ENCODE results near the gene CACNA1C.

Gene CACNA1C

GRCh38 chr12:2352203-2352602 lies 299.4 kb downstream of the CACNA1C start:
- DNase-seq: no peak

- no peak for DNase-seq
Observed at GRCh38 chr12:2353281-2353680, 300.5 kb downstream of the CACNA1C start.

DNA sequence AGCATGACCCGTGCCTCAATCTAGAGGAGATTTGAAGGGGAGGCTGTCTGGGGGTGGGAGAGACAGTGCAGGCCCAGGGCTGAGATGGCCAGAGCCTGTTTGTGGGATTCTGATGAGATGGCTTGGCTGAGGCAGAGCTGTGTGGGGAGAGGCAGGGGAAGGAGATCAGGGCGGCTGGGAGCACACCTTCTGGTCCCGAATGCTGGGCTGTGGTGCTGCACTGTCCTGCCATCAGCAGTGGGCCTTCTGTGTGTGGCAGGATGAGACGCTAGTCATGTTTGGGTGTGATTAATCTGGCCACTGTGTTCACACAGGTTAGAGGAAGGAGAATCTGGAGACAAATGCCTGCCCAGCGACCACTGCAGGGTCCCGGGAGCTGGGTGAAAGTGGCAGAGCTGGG lies 300.9 kb downstream of the CACNA1C start:
- no peak for DNase-seq

- no peak for DNase-seq
Observed at GRCh38 chr12:2354151-2354991, 301.6 kb downstream of the CACNA1C start.

DNA sequence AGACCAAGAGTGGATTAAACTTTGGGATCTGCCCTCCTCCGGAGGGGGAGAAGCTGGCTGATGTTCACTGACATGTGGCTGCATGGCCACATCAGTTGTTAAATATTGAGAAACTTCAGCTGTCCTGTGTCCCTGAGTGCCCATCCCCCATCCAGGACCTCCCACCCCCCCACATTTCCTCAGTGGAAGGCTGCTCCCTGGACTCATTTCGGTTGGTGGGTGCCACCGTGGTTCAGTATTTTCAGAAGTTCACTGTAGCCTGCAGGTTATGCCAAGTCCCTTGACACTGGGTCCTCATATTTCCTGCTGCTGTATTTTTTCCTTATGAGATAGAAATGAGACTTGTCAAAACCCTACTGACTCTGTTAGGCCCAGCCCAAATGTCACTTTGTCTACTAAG lies 302.4 kb downstream of the CACNA1C start:
- DNase-seq: no peak

DNA sequence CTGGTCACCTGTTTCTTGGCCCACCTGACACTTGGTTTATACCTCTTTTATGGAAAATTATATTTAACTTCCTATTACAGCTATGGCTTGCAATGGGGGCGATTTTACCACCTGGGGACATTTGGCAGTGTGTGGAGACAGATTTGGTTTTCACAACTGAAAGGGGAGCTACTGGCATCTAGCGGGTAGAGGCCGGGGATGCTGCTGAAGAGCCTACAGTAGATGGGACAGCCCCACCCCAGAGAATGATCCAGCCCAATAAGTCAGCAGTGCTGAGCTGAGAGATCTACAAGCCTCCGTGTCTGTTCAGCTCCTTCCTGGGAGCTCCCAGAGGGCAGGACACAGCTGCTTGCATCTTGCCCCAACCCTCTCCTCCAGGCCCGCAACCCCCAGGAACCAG lies 302.8 kb downstream of the CACNA1C start:
- no peak for DNase-seq

DNA sequence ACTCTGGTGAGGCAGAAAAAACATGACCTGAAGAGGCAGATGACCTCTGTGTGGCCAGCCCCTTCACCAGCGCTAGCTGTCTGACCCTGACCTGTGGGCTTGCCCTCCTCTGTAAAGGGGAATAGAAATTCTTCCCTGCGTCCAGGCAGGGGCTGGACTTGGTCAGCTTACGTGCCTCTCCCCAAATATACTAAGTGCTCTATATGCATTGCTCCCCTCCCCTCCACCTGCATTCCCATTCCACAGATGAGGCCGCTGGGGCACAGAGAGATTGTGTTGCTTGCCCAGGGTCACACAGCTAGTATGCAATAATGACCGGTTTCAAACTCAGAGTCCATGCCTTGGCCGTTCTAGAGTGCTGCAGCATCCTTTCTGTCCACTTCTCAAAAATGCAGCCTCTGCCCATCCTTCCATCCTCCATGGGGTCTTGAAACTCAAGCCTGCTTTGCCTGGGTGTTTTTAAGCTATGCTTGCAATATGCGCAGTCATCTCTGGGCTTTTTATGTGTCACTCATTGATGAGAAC lies 303.9 kb downstream of the CACNA1C start:
- no peak for DNase-seq

- DNase-seq: no peak
Observed at GRCh38 chr12:2358986-2359658, 306.3 kb downstream of the CACNA1C start.

GRCh38 chr12:2359725-2360629 lies 307.2 kb downstream of the CACNA1C start:
- DNase-seq: no peak

DNA sequence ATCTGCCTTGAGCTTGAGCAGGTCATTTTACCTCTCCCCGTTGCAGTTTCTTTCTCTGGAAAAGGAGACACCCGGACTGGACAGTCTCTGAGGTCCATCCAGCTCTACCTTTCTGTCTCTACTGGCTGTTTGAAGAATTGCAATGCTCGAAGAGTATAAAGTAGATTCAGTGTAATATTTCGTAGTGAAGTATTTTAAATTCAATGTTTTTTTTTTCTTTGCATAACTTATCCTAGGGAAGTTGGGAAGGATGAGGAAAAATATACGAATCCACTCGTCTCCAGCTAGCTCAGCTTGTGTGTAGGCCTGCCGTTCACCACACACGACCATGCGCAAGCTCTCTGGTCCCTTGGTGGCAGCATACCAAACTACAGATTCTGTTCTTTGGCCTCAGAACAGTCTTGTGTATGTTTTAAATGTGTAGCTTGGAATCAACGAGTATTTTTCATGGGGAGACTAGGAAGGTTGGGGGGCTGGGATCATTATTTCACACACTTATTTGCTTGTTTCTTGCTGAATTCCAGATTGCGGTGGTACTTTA lies 307.9 kb downstream of the CACNA1C start:
- DNase-seq: no peak

- no peak for DNase-seq
Observed at GRCh38 chr12:2363836-2364609, 311.2 kb downstream of the CACNA1C start.

DNA sequence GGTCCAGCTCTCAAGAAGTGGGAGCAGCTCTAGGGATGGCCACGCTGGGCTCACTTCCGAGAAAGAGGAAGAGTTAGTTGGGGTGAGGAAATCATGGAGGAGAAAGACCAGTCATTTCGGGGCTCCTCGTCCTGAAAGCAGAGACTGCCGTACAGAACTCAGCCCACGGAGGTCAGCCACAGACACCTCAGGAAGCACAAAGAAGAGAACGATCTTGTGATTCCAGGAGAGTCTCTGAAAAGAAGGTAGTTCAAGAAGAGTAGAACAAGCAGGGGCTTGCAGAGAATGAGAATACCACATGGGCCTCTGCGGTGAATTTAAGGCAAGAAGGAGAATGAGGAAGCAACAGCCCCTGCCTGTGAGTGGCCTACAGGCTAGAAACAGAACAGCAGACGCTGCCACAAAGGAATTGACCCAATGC lies 311.9 kb downstream of the CACNA1C start:
- DNase-seq: no peak

DNA sequence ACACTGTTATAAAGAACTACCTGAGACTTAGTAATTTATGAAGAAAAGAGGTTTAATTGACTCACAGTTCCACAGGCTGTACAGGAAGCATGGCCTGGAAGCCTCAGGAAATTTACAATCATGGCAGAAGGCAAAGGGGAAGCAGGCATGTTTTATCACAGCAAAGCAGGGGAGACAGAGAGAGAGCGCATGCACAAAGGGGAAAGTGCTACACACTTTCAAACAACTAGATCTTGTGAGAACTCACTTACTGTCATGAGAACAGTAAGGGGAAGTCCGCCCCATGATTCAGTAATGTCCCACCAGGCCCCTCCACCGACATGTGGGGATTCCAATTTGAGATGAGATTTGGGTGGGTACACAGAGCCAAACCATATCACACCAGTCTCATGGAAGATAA lies 313.9 kb downstream of the CACNA1C start:
- no peak for DNase-seq

DNA sequence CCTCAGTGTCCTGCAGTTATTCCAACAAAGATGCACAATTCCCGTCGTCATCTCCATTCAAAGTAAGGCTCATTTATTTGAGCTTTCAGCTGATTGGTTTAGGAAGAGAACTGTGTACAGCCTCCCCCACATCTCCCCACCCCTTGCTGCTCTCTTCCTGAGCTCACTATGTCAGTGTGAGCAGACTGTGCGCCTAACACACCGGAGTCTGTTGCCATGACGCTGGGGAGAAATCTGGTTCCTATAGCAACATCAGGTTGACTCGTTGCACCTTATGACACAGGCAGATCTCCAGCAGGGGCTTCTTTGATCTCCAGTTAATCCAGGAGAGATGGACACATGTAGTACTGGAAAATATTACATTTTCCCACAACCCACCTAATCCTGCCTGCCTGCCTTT lies 319.4 kb downstream of the CACNA1C start:
- no peak for DNase-seq

- DNase-seq: no peak
Observed at GRCh38 chr12:2372735-2373134, 319.9 kb downstream of the CACNA1C start.

- no peak for DNase-seq
Observed at GRCh38 chr12:2373307-2373706, 320.5 kb downstream of the CACNA1C start.

DNA sequence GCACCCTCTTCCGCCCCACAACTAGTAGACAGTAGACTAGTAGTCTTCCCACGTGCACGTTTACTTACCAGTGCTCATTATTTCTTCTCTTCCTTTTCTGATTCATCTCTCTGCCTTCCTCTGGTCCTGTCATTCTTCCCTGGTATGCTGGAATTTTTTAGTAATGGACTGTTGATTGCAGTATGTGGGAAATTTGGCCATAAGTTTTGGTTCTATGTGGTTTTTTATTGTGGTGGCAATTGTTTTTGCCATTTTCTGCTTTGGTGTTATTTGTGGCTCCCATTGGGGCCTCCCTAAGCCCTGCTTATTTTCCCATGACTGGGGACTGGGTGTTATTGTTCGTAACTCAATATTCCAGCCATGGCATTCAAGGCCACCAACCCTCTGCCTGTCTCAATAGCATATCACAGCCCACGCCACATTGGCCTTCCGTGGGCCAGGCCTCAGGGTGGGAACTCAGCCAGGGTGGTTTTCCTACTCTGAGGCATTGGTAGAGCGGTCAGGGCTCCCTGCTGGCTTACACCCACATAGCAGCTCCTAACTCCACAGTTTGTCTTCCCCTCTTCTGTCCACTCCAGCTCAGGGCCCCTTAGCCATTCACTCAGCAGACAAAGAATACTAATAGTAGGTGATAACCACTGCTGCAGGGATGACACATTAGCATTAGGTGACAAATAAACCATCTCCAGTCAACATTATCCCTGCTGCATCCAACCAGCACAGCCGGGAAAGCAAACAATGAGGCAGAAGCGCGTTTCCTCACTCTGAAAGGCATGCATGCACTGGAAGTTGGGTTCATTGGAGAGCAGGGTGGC lies 321.5 kb downstream of the CACNA1C start:
- no peak for DNase-seq

GRCh38 chr12:2375871-2376270 lies 323.1 kb downstream of the CACNA1C start:
- DNase-seq: no peak

- no peak for DNase-seq
Observed at GRCh38 chr12:2376908-2377657, 324.3 kb downstream of the CACNA1C start.

DNA sequence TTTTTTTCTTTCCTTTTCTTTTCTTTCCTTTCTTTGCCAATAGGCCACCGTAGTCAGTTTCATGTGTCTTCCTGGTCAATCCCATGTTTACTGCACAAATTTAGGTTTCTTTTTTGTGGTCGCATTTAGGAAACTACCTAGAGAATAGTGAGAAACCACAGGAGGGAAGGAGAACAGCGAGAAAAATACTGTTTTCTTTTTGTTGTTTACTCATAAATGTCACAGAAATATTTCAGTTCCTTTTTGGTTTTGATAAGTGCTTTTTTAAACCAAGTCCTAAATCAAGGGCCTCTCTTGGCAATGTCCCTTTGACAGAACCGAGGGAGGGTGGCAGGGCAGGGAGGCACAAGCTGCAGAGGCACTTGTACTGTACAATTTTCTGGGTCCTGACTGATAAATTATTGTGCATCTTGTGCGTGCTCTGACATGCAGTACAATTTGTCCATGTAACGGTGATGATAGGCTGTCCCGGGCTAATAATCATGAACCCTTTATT lies 326.1 kb downstream of the CACNA1C start:
- DNase-seq: no peak

Measured in cortex of kidney (tissue), 1 donor.